IPS-20b (cell line): ENCODE results near the gene PLOD1.

Source experiments
- H3K27ac ChIP-seq: one replicate; pipeline ENCODE4 v1.5.1; 2013; ENCODE audit warnings: low read length
- H3K27me3 ChIP-seq: 2 replicates; pipeline ENCODE4 v1.6.1; 2013; ENCODE audit warnings: mild to moderate bottlenecking, low read length, inconsistent platforms; ENCODE audit not compliant: insufficient read depth
- H3K36me3 ChIP-seq: 2 replicates; pipeline ENCODE4 v1.6.1; 2013; ENCODE audit warnings: low read depth, mild to moderate bottlenecking, inconsistent platforms, low read length, moderate library complexity; ENCODE audit not compliant: insufficient read depth
- H3K4me1 ChIP-seq: 2 replicates; pipeline ENCODE4 v1.6.1; 2013; ENCODE audit warnings: mild to moderate bottlenecking, control low read depth, inconsistent platforms, low read length, moderate library complexity; ENCODE audit not compliant: insufficient read depth
- H3K4me3 ChIP-seq: 2 replicates; pipeline ENCODE4 v1.5.1; 2013; ENCODE audit warnings: mild to moderate bottlenecking, low read length, inconsistent platforms
- H3K9ac ChIP-seq: 2 replicates; pipeline ENCODE4 v1.6.1; 2013; ENCODE audit warnings: low read depth, mild to moderate bottlenecking, inconsistent platforms, low read length, moderate library complexity
- H3K9me3 ChIP-seq: 2 replicates; pipeline ENCODE4 v1.6.1; 2013; ENCODE audit warnings: mild to moderate bottlenecking, low read depth, low read length, inconsistent platforms; ENCODE audit not compliant: insufficient read depth

PLOD1 gene

GRCh38 chr1:11984576-11984975 lies 50.1 kb downstream of the PLOD1 start:
- Histone ChIP-seq H3K36me3 (peaks cover 53% of the 10 kb centered on the region), H3K27me3 (no peaks in the 10 kb centered on the region), H3K4me3 (no peak overlapping the region), H3K9ac (no peak overlapping the region), H3K9me3 (no peaks in the 10 kb centered on the region), H3K4me1 (peaks cover under 1% of the 10 kb centered on the region; the same call in 1 of the 2 replicates), H3K27ac (no peak overlapping the region)

- no peaks in the 10 kb centered on the region for H3K4me1 ChIP-seq
Observed at GRCh38 chr1:11985171-11985570, 50.7 kb downstream of the PLOD1 start.

GRCh38 chr1:11985851-11986250 lies 51.3 kb downstream of the PLOD1 start:
- no peaks in the 10 kb centered on the region for H3K4me1 ChIP-seq
- H3K27ac ChIP-seq = no peak overlapping the region
- no peak overlapping the region for H3K9ac ChIP-seq
- H3K4me3 ChIP-seq = no peak overlapping the region
- H3K36me3 ChIP-seq = peaks cover 66% of the 10 kb centered on the region
- H3K27me3 ChIP-seq = no peaks in the 10 kb centered on the region
- H3K9me3 ChIP-seq = no peaks in the 10 kb centered on the region

More at GRCh38 chr1:11985171-11985570, 50.7 kb downstream of the PLOD1 start:
- no peaks in the 10 kb centered on the region for H3K27me3 ChIP-seq
- no peaks in the 10 kb centered on the region for H3K9me3 ChIP-seq
- peaks cover 59% of the 10 kb centered on the region for H3K36me3 ChIP-seq
- no peak overlapping the region for H3K27ac ChIP-seq
- no peak overlapping the region for H3K4me3 ChIP-seq
- H3K9ac ChIP-seq = no peak overlapping the region

GRCh38 chr1:11989669-11990068 lies 55.2 kb downstream of the PLOD1 start:
- Histone ChIP-seq H3K36me3 (peaks cover 66% of the 10 kb centered on the region), H3K4me3 (no peak overlapping the region), H3K27ac (no peak overlapping the region), H3K4me1 (no peaks in the 10 kb centered on the region), H3K9me3 (no peaks in the 10 kb centered on the region), H3K9ac (no peak overlapping the region), H3K27me3 (no peaks in the 10 kb centered on the region)

- no peak overlapping the region for H3K4me3 ChIP-seq
- no peak overlapping the region for H3K9ac ChIP-seq
- no peaks in the 10 kb centered on the region for H3K4me1 ChIP-seq
- H3K27ac ChIP-seq = no peak overlapping the region
- H3K36me3 ChIP-seq = peaks cover 71% of the 10 kb centered on the region
- H3K27me3 ChIP-seq = no peaks in the 10 kb centered on the region
- no peaks in the 10 kb centered on the region for H3K9me3 ChIP-seq
Observed at GRCh38 chr1:11990303-11991032, 56.0 kb downstream of the PLOD1 start.

GRCh38 chr1:11991969-11992676 lies 57.6 kb downstream of the PLOD1 start:
- Histone ChIP-seq H3K36me3 (peaks cover 78% of the 10 kb centered on the region), H3K4me3 (no peak overlapping the region), H3K4me1 (no peaks in the 10 kb centered on the region), H3K27me3 (no peaks in the 10 kb centered on the region), H3K27ac (no peak overlapping the region), H3K9ac (no peak overlapping the region), H3K9me3 (no peaks in the 10 kb centered on the region)

GRCh38 chr1:11997081-11997850 lies 62.7 kb downstream of the PLOD1 start:
- no peak overlapping the region for H3K9ac ChIP-seq
- peaks cover 82% of the 10 kb centered on the region for H3K36me3 ChIP-seq
- H3K27ac ChIP-seq = no peak overlapping the region
- H3K4me3 ChIP-seq = no peak overlapping the region
- H3K4me1 ChIP-seq = no peaks in the 10 kb centered on the region
- no peaks in the 10 kb centered on the region for H3K27me3 ChIP-seq
- no peaks in the 10 kb centered on the region for H3K9me3 ChIP-seq

GRCh38 chr1:11998636-11999035 lies 64.1 kb downstream of the PLOD1 start:
- Histone ChIP-seq H3K36me3 (peaks cover 85% of the 10 kb centered on the region), H3K27ac (no peak overlapping the region), H3K27me3 (no peaks in the 10 kb centered on the region)

GRCh38 chr1:11999236-11999635 lies 64.7 kb downstream of the PLOD1 start:
- Histone ChIP-seq H3K27me3 (no peaks in the 10 kb centered on the region), H3K9me3 (no peaks in the 10 kb centered on the region), H3K27ac (no peak overlapping the region), H3K9ac (no peak overlapping the region), H3K4me3 (no peak overlapping the region), H3K36me3 (peaks cover 86% of the 10 kb centered on the region), H3K4me1 (no peaks in the 10 kb centered on the region)

More at GRCh38 chr1:11998636-11999035, 64.1 kb downstream of the PLOD1 start:
- no peak overlapping the region for H3K4me3 ChIP-seq
- no peaks in the 10 kb centered on the region for H3K4me1 ChIP-seq
- H3K9ac ChIP-seq = no peak overlapping the region
- no peaks in the 10 kb centered on the region for H3K9me3 ChIP-seq

GRCh38 chr1:12001249-12001917 lies 66.9 kb downstream of the PLOD1 start:
- H3K9ac ChIP-seq = no peak overlapping the region
- no peak overlapping the region for H3K27ac ChIP-seq
- H3K27me3 ChIP-seq = no peaks in the 10 kb centered on the region
- H3K36me3 ChIP-seq = peaks cover 88% of the 10 kb centered on the region
- no peak overlapping the region for H3K4me3 ChIP-seq
- no peaks in the 10 kb centered on the region for H3K9me3 ChIP-seq
- no peaks in the 10 kb centered on the region for H3K4me1 ChIP-seq

- no peaks in the 10 kb centered on the region for H3K27me3 ChIP-seq
- peaks cover 89% of the 10 kb centered on the region for H3K36me3 ChIP-seq
- no peak overlapping the region for H3K4me3 ChIP-seq
- no peak overlapping the region for H3K9ac ChIP-seq
- no peak overlapping the region for H3K27ac ChIP-seq
- no peaks in the 10 kb centered on the region for H3K4me1 ChIP-seq
- no peaks in the 10 kb centered on the region for H3K9me3 ChIP-seq
Observed at GRCh38 chr1:12001996-12002493, 67.5 kb downstream of the PLOD1 start.
